Endothelial cell of umbilical vein (primary cell): ENCODE measurements around the gene PCBD1. TPM values are rescaled to one million over a fixed set of nuclear protein-coding genes. Genes with fewer than 3 reads are reported as not detected.

Experiments used
- BruUV-seq: library from RNA; stranded (reverse); fragments of 400-500 nt; replicated peaks from 2 replicates; lab custom pipeline; 2021; lab: Mats Ljungman, UMichigan
- CTCF ChIA-PET: fragments of 300-600, 350-600 bp; sonication (Branson Sonifier 250); formaldehyde crosslinking; loops from one replicate; lab custom pipeline; 2021; ENCODE audit warnings: antibody characterized with exemption, inconsistent platforms; lab: Charles Lee
- POLR2A ChIA-PET: fragments of 300-600, 350-600 bp; sonication (Branson Sonifier 250); formaldehyde crosslinking; loops from one replicate; lab custom pipeline; 2021; ENCODE audit warnings: antibody characterized with exemption, inconsistent platforms; lab: Charles Lee
- DNase-seq: peaks from one replicate; pipeline ENCODE4 v3.0.0-alpha.2; 2011; ENCODE audit warnings: low read depth, low spot score
- FAIRE-seq: peaks from 2 replicates; lab custom pipeline; 2011; peaks lifted over from hg19 to GRCh38; lab: Jason Lieb, UNC
- H2AFZ ChIP-seq: 2 replicates; pipeline ENCODE4 v1.6.0; 2012; ENCODE audit warnings: low read depth, low read length, control low read depth, inconsistent platforms
- H3K27ac ChIP-seq: 2 replicates; pipeline ENCODE4 v1.5.1; 2011; ENCODE audit warnings: low read depth, mild to moderate bottlenecking, control low read depth, low read length, moderate library complexity; ENCODE audit not compliant: insufficient read depth
- H3K27me3 ChIP-seq, 2 experiments: 2 replicates each; pipeline versions ENCODE4 v1.6.0 to v1.6.1; 2011; ENCODE audit warnings: low read length in 2 of 2, mixed read lengths in 1 of 2; ENCODE audit not compliant: control insufficient read depth in 2 of 2, insufficient read depth in 2 of 2
- H3K36me3 ChIP-seq, 2 experiments: 2 replicates in 1 of 2; 3 replicates in 1 of 2; pipeline ENCODE4 v1.5.1; 2011; ENCODE audit warnings: low read length in 2 of 2, mild to moderate bottlenecking in 1 of 2, moderate library complexity in 1 of 2; ENCODE audit not compliant: control insufficient read depth in 2 of 2, insufficient read depth in 2 of 2; ENCODE audit errors: extremely low read depth in 1 of 2
- H3K4me1 ChIP-seq: 3 replicates; pipeline ENCODE4 v1.5.1; 2011; ENCODE audit warnings: mild to moderate bottlenecking, low read length; ENCODE audit not compliant: control insufficient read depth, insufficient read depth; ENCODE audit errors: extremely low read depth
- H3K4me2 ChIP-seq: 2 replicates; pipeline ENCODE4 v1.6.1; 2011; ENCODE audit warnings: low read length, control low read depth, mixed read lengths; ENCODE audit not compliant: insufficient read depth
- H3K4me3 ChIP-seq, 3 experiments: fragments of 200-600 bp in 1 of 3; sonication (generic), shearing (Covaris generic) in 1 of 3; replicated peaks in 1 of 3; 2 replicates each; pipeline ENCODE4 v1.5.1; 2011 to 2016; ENCODE audit warnings: control low read depth in 3 of 3, low read length in 3 of 3, mild to moderate bottlenecking in 2 of 3, inconsistent platforms in 1 of 3, low read depth in 1 of 3, moderate library complexity in 1 of 3; ENCODE audit not compliant: insufficient read depth in 1 of 3
- H3K79me2 ChIP-seq: 2 replicates; pipeline ENCODE4 v1.6.0; 2012; ENCODE audit warnings: low read length, inconsistent platforms; ENCODE audit not compliant: control insufficient read depth, insufficient read depth
- H3K9ac ChIP-seq: replicated peaks from 2 replicates; pipeline ENCODE3; 2011; ENCODE audit warnings: low read length, control low read depth; ENCODE audit not compliant: insufficient read depth; ENCODE audit errors: extremely low read depth
- H3K9me1 ChIP-seq: replicated peaks from 3 replicates; pipeline ENCODE4 v1.6.0; 2011; ENCODE audit warnings: mild to moderate bottlenecking, low read length; ENCODE audit not compliant: control insufficient read depth, insufficient read depth; ENCODE audit errors: extremely low read depth
- H3K9me3 ChIP-seq: replicated peaks from 2 replicates; pipeline ENCODE4 v1.5.1; 2012; ENCODE audit warnings: low read length, inconsistent platforms; ENCODE audit not compliant: control insufficient read depth, insufficient read depth
- H4K20me1 ChIP-seq: replicated peaks from 2 replicates; pipeline ENCODE3; 2011; ENCODE audit warnings: mild to moderate bottlenecking, low read length; ENCODE audit not compliant: control insufficient read depth, insufficient read depth; ENCODE audit errors: extremely low read depth
- FOS ChIP-seq: IDR thresholded peaks from 2 replicates; pipeline ENCODE4 v1.6.1; 2011; ENCODE audit warnings: mild to moderate bottlenecking, low read length, moderate library complexity, borderline replicate concordance; ENCODE audit not compliant: insufficient read depth
- GATA2 ChIP-seq: IDR thresholded peaks from 2 replicates; pipeline ENCODE4 v1.7.0; 2011; ENCODE audit warnings: low read depth, mild to moderate bottlenecking, moderate library complexity, mixed read lengths, low read length; ENCODE audit not compliant: insufficient read length, insufficient read depth
- JUN ChIP-seq: IDR thresholded peaks from 2 replicates; pipeline ENCODE4 v1.6.1; 2011; ENCODE audit warnings: borderline replicate concordance, low read depth; ENCODE audit not compliant: insufficient read length, insufficient read depth
- POLR2A ChIP-seq: IDR thresholded peaks from 2 replicates; pipeline ENCODE4 v1.6.1; 2012; ENCODE audit warnings: low read depth, mild to moderate bottlenecking, control low read depth, low read length
- POLR2AphosphoS5 ChIP-seq: IDR thresholded peaks from 2 replicates; pipeline ENCODE4 v1.6.1; 2012; ENCODE audit warnings: low read depth, mild to moderate bottlenecking, control low read depth, low read length, moderate library complexity; ENCODE audit not compliant: insufficient read depth
- dilution Hi-C: fragments of 300-500 bp; cut with MboI; formaldehyde crosslinking; loops from one replicate; pipeline ENCODE4 v1.15.0; 2019; ENCODE audit warnings: low sequenced_read_pairs; ENCODE audit not compliant: extremely low pct_ligation_motif_present
- intact Hi-C: fragments of 100-400 bp; cut with micrococcal nuclease; formaldehyde crosslinking; loops from one replicate; pipeline ENCODE4 v1.10.0; 2022
- polyA plus RNA-seq, 4 experiments: library from polyadenylated mRNA; depleted of rRNA in 3 of 4; stranded (reverse) in 3 of 4; unstranded in 1 of 4; fragments of >200 nt; gene quantifications; 2 replicates each; pipeline versions ENCODE4 v1.2.1 to v1.2.3, GENCODE V29; 2011 to 2012; ENCODE audit warnings: missing spikeins in 1 of 4
- total RNA-seq: library from RNA; stranded (reverse); gene quantifications from 2 replicates; pipeline ENCODE4 v1.2.3, GENCODE V29; 2021
- TF ChIP-seq, protein P1 (sequence below), 2 donors: IDR thresholded peaks; 1 replicate in 1 of 2; 2 replicates in 1 of 2; pipeline ENCODE4 v1.5.1; 2011; ENCODE audit warnings: low read length in 2 of 2, mild to moderate bottlenecking in 2 of 2, moderate library complexity in 2 of 2, control low read depth in 1 of 2, inconsistent platforms in 1 of 2, low read depth in 1 of 2; ENCODE audit not compliant: insufficient read depth in 1 of 2; ENCODE audit errors: extremely low read depth in 1 of 2
- TF ChIP-seq, protein P2 (sequence below): IDR thresholded peaks from 2 replicates; pipeline ENCODE4 v1.6.1; 2011; ENCODE audit not compliant: insufficient read depth, insufficient read length

PCBD1 gene
- total and polyA plus RNA-seq, 2 donors (not counting 3 experiments of a cell fraction or from before 2014, with no cell fraction given) = 95.7 to 113 TPM

DNA sequence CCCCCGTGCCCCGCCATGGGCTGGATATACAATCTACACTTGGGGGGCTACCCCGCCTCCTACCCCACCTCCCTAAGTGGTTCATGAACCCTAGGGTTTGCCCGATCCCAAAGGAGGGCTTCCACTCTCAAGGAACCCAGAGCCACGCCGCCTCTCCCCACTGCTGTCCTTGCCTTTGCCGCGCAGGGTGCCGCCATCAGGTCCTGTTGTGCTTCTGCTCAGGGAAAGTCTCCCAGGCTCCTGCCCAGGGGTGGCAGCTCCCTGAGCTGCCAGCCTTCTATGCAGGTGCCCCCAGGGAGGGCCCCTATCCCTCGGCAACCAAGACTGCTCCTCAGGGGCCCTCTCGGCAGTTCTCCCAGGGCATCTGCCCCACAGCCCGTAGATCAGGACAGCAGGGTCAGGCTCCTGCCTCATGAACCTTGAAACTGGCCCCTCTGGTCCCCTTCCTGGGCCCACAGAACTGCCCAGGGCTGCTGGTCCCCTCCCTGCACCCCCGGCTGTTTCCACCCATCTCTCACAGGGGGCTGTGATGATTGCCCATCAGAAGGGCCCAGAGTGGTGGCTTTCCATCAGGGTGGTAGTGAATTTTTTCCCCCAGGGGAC lies 13.0 kb upstream of the PCBD1 start:
- ChIA-PET CTCF (interaction anchor here (2.6 to 6.0 kb wide), 2 partner anchors 15 to 384 kb away, joined by 20 to 80 read pairs; no protein-coding TSS in a partner anchor), POLR2A (no interaction called here)
- H3K9ac ChIP-seq = no peak overlapping the region
- H3K4me3 ChIP-seq = no peak overlapping the region
- H3K27me3 ChIP-seq = peaks cover 4 to 10% of the 10 kb centered on the region in 2 experiments
- H3K9me3 ChIP-seq = no peaks in the 10 kb centered on the region
- H3K27ac ChIP-seq = no peak overlapping the region
- intact Hi-C loops (no loop called here), dilution Hi-C loops (no loop called here)
- no peaks in the 10 kb centered on the region for H3K36me3 ChIP-seq
- DNase-seq = no peak
- TF ChIP-seq, protein P1, sequence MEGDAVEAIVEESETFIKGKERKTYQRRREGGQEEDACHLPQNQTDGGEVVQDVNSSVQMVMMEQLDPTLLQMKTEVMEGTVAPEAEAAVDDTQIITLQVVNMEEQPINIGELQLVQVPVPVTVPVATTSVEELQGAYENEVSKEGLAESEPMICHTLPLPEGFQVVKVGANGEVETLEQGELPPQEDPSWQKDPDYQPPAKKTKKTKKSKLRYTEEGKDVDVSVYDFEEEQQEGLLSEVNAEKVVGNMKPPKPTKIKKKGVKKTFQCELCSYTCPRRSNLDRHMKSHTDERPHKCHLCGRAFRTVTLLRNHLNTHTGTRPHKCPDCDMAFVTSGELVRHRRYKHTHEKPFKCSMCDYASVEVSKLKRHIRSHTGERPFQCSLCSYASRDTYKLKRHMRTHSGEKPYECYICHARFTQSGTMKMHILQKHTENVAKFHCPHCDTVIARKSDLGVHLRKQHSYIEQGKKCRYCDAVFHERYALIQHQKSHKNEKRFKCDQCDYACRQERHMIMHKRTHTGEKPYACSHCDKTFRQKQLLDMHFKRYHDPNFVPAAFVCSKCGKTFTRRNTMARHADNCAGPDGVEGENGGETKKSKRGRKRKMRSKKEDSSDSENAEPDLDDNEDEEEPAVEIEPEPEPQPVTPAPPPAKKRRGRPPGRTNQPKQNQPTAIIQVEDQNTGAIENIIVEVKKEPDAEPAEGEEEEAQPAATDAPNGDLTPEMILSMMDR (IDR thresholded peaks at IDR 0.05; ENCODE audit: extremely low read depth in 1 of 2, insufficient read depth in 1 of 2, low read depth in 1 of 2, low read length in 2 of 2) = no peak
- TF ChIP-seq, protein P2, sequence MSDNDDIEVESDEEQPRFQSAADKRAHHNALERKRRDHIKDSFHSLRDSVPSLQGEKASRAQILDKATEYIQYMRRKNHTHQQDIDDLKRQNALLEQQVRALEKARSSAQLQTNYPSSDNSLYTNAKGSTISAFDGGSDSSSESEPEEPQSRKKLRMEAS = no peak
- TF ChIP-seq GATA2 (no peak), POLR2AphosphoS5 (no peak), JUN (no peak), FOS (no peak), POLR2A (no peak)
- H2AFZ ChIP-seq = no peak overlapping the region
- no peaks in the 10 kb centered on the region for H3K4me1 ChIP-seq
- no peak overlapping the region for H3K4me2 ChIP-seq
- FAIRE-seq = no peak
- no peaks in the 10 kb centered on the region for H3K79me2 ChIP-seq
- H3K9me1 ChIP-seq = no peaks in the 10 kb centered on the region
- BruUV-seq = no TSS peak
- no peaks in the 10 kb centered on the region for H4K20me1 ChIP-seq
